ENCODE measurements around the gene ZSCAN5A. TPM values are rescaled to one million over a fixed set of nuclear protein-coding genes. Genes with fewer than 3 reads are reported as not detected.

Gene ZSCAN5A
- total RNA-seq, 2 experiments from 2014 or later, result 14.4 to 19.2 TPM

GRCh38 chr19:56191711-56192110 is 122.9 kb downstream of the ZSCAN5A start:
- Histone ChIP-seq H3K79me2 (ENCODE audit: insufficient read depth, low read depth, low read length) (no peaks in the 10 kb centered on the region), H4K20me1 (ENCODE audit: insufficient read depth, low read length) (no peaks in the 10 kb centered on the region)
- no TSS peak for BruUV-seq (replicated peaks)

GRCh38 chr19:56191115-56191514 is 123.5 kb downstream of the ZSCAN5A start:
- ChIA-PET CTCF (ENCODE audit: unreplicated experiment) (no interaction called here), POLR2A (no interaction called here)
- Histone ChIP-seq H3K79me2 (ENCODE audit: insufficient read depth, low read depth, low read length) (no peaks in the 10 kb centered on the region), H4K20me1 (ENCODE audit: insufficient read depth, low read length) (no peaks in the 10 kb centered on the region), H3K4me3 (ENCODE audit: low read depth, low read length, poor library complexity, severe bottlenecking) (no peak overlapping the region), H3K4me1 (ENCODE audit: insufficient read depth, low read length, poor library complexity, severe bottlenecking) (no peaks in the 10 kb centered on the region), H3K9me3 (ENCODE audit: low read length) (no peaks in the 10 kb centered on the region), H2AFZ (ENCODE audit: low read length) (no peak overlapping the region), H3K36me3 (ENCODE audit: insufficient read depth, low read length) (no peaks in the 10 kb centered on the region), H3K9me2 (ENCODE audit: insufficient read depth, low read length) (no peaks in the 10 kb centered on the region), H3K4me2 (ENCODE audit: low read length) (no peak overlapping the region), H3K27ac (ENCODE audit: low read depth, low read length, poor library complexity, severe bottlenecking) (no peak overlapping the region)
- intact Hi-C loops (cut with micrococcal nuclease; ENCODE audit: unreplicated experiment), result no loop called here
- no peak for DNase-seq (ENCODE audit: low spot score)
- TF ChIP-seq CTCF (conservative IDR thresholded peaks at IDR 0.05; ENCODE audit: low read length) (peak; percentile 47), EZH2phosphoT487 (IDR thresholded peaks at IDR 0.05; ENCODE audit: borderline replicate concordance, low read depth, low read length) (no peak)
- BruUV-seq (replicated peaks), result no TSS peak

More at GRCh38 chr19:56191711-56192110, 122.9 kb downstream of the ZSCAN5A start:
- TF ChIP-seq CTCF (conservative IDR thresholded peaks at IDR 0.05; ENCODE audit: low read length), result no peak
- TF ChIP-seq EZH2phosphoT487 (IDR thresholded peaks at IDR 0.05; ENCODE audit: borderline replicate concordance, low read depth, low read length), result no peak
- Histone ChIP-seq H3K4me1 (ENCODE audit: insufficient read depth, low read length, poor library complexity, severe bottlenecking) (no peaks in the 10 kb centered on the region), H3K9me2 (ENCODE audit: insufficient read depth, low read length) (no peaks in the 10 kb centered on the region), H3K4me2 (ENCODE audit: low read length) (no peak overlapping the region), H3K4me3 (ENCODE audit: low read depth, low read length, poor library complexity, severe bottlenecking) (no peak overlapping the region), H3K9me3 (ENCODE audit: low read length) (no peaks in the 10 kb centered on the region), H3K36me3 (ENCODE audit: insufficient read depth, low read length) (no peaks in the 10 kb centered on the region), H3K27ac (ENCODE audit: low read depth, low read length, poor library complexity, severe bottlenecking) (no peak overlapping the region), H2AFZ (ENCODE audit: low read length) (no peak overlapping the region)
- no peak for DNase-seq (ENCODE audit: low spot score)
- CTCF ChIA-PET (ENCODE audit: unreplicated experiment), result no interaction called here
- intact Hi-C loops (cut with micrococcal nuclease; ENCODE audit: unreplicated experiment), result no loop called here
- POLR2A ChIA-PET, result no interaction called here

GRCh38 chr19:56189785-56190184 is 124.9 kb downstream of the ZSCAN5A start:
- no peaks in the 10 kb centered on the region for H3K36me3 ChIP-seq (ENCODE audit: insufficient read depth, low read length)
- DNase-seq (ENCODE audit: low spot score), result no peak
- no peaks in the 10 kb centered on the region for H3K79me2 ChIP-seq (ENCODE audit: insufficient read depth, low read depth, low read length)
- no peak overlapping the region for H3K4me2 ChIP-seq (ENCODE audit: low read length)
- POLR2A ChIA-PET, result no interaction called here
- H3K4me3 ChIP-seq (ENCODE audit: low read depth, low read length, poor library complexity, severe bottlenecking), result no peak overlapping the region
- H3K9me2 ChIP-seq (ENCODE audit: insufficient read depth, low read length), result no peaks in the 10 kb centered on the region
- no peaks in the 10 kb centered on the region for H4K20me1 ChIP-seq (ENCODE audit: insufficient read depth, low read length)
- H3K27ac ChIP-seq (ENCODE audit: low read depth, low read length, poor library complexity, severe bottlenecking), result no peak overlapping the region
- H3K9me3 ChIP-seq (ENCODE audit: low read length), result no peaks in the 10 kb centered on the region
- CTCF ChIA-PET (ENCODE audit: unreplicated experiment), result no interaction called here
- TF ChIP-seq EZH2phosphoT487 (IDR thresholded peaks at IDR 0.05; ENCODE audit: borderline replicate concordance, low read depth, low read length), result no peak
- TF ChIP-seq CTCF (conservative IDR thresholded peaks at IDR 0.05; ENCODE audit: low read length), result no peak; the same call in 1 of the 2 replicates
- no peak overlapping the region for H2AFZ ChIP-seq (ENCODE audit: low read length)
- H3K4me1 ChIP-seq (ENCODE audit: insufficient read depth, low read length, poor library complexity, severe bottlenecking), result no peaks in the 10 kb centered on the region
- no TSS peak for BruUV-seq (replicated peaks)
- intact Hi-C loops (cut with micrococcal nuclease; ENCODE audit: unreplicated experiment), result no loop called here

All from OCI-LY7 (cell line).